Fibroblast of lung (primary cell): Measurements from ENCODE around the gene PIH1D1.

Source experiments
- EZH2 ChIP-seq: IDR thresholded peaks from 2 replicates; pipeline ENCODE4 v1.5.1; 2012; ENCODE audit warnings: low read length, control low read depth, mild to moderate bottlenecking; ENCODE audit errors: missing control alignments
- TF ChIP-seq, protein P1 (sequence below), 2 donors: IDR thresholded peaks in 1 of 2; conservative IDR thresholded peaks in 1 of 2; 1 replicate in 1 of 2; 2 replicates in 1 of 2; pipeline ENCODE4 v1.5.1; 2011 to 2012; ENCODE audit warnings: low read length in 2 of 2, control low read depth in 1 of 2, inconsistent platforms in 1 of 2, low read depth in 1 of 2, mild to moderate bottlenecking in 1 of 2

DNA sequence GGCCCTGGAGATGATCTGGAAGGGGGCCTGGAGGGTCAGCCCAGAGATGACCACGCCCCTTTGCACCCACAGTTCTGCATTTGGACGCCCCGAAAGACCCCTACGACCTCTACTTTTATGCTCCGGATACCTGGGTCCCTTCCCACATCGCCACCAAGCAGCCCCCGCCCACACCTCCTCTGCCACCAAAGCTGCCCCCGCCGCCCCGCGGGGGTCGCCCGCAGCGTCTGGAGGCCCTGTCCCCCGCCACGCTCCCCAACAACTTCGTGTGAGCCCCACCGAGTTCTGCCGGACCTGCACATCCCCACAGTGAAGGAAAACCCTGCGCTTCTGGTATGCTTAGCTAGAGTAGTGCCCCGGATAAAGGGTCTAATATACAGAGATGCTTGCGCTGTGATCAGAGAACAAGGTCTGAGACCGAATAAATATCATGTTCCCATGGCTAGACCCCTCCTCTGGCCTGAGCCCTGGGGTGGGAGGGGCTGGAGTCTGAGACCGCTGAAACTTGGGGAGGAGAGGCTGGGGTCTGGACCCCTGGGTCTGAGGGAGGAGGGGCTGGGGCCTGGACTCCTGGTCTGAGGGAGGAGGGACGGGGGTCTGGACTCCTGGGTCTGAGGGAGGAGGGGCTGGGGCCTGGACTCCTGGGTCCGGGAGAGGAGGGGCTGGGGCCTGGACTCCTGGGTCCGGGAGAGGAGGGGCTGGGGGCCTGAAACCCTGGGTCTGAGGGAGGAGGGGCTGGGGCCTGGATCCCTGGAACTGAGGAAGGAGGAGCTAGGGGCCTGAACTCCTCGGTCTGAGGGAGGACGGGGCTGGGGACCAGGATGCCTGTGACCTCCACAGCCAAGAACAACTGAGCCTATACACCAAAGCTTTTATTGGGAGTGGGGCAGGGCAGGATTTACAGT lies 22.8 kb downstream of the PIH1D1 start:
- TF ChIP-seq, protein P1, sequence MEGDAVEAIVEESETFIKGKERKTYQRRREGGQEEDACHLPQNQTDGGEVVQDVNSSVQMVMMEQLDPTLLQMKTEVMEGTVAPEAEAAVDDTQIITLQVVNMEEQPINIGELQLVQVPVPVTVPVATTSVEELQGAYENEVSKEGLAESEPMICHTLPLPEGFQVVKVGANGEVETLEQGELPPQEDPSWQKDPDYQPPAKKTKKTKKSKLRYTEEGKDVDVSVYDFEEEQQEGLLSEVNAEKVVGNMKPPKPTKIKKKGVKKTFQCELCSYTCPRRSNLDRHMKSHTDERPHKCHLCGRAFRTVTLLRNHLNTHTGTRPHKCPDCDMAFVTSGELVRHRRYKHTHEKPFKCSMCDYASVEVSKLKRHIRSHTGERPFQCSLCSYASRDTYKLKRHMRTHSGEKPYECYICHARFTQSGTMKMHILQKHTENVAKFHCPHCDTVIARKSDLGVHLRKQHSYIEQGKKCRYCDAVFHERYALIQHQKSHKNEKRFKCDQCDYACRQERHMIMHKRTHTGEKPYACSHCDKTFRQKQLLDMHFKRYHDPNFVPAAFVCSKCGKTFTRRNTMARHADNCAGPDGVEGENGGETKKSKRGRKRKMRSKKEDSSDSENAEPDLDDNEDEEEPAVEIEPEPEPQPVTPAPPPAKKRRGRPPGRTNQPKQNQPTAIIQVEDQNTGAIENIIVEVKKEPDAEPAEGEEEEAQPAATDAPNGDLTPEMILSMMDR (conservative IDR thresholded peaks at IDR 0.05 in 1 of 2, IDR thresholded peaks at IDR 0.05 in 1 of 2; ENCODE audit: low read depth in 1 of 2, low read length in 2 of 2): no peak
- TF ChIP-seq EZH2: no peak
